ENCODE data around the gene TFAP2E.
A peak's percentile ranks its signal among the peaks of the same experiment; 100 is the strongest.

TFAP2E gene

GRCh38 chr1:35633547-35633946 is 60.4 kb downstream of the TFAP2E start:
- no peak overlapping the region for H3K4me3 ChIP-seq (ENCODE audit: low read depth, low read length)
- TF ChIP-seq, protein P1, sequence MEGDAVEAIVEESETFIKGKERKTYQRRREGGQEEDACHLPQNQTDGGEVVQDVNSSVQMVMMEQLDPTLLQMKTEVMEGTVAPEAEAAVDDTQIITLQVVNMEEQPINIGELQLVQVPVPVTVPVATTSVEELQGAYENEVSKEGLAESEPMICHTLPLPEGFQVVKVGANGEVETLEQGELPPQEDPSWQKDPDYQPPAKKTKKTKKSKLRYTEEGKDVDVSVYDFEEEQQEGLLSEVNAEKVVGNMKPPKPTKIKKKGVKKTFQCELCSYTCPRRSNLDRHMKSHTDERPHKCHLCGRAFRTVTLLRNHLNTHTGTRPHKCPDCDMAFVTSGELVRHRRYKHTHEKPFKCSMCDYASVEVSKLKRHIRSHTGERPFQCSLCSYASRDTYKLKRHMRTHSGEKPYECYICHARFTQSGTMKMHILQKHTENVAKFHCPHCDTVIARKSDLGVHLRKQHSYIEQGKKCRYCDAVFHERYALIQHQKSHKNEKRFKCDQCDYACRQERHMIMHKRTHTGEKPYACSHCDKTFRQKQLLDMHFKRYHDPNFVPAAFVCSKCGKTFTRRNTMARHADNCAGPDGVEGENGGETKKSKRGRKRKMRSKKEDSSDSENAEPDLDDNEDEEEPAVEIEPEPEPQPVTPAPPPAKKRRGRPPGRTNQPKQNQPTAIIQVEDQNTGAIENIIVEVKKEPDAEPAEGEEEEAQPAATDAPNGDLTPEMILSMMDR (IDR thresholded peaks at IDR 0.05; ENCODE audit: borderline replicate concordance, insufficient read depth, low read depth, low read length): no peak

- peak overlapping the region; percentile 8 for H3K4me3 ChIP-seq (ENCODE audit: low read depth, low read length)
- TF ChIP-seq, protein P1 (IDR thresholded peaks at IDR 0.05; ENCODE audit: borderline replicate concordance, insufficient read depth, low read depth, low read length): no peak
Observed at GRCh38 chr1:35637401-35637809, 64.3 kb downstream of the TFAP2E start.

- TF ChIP-seq, protein P1 (IDR thresholded peaks at IDR 0.05; ENCODE audit: borderline replicate concordance, insufficient read depth, low read depth, low read length): no peak
- peak overlapping the region; percentile 59 for H3K4me3 ChIP-seq (ENCODE audit: low read depth, low read length)
Observed at GRCh38 chr1:35640380-35641232, 67.5 kb downstream of the TFAP2E start.

- peak within 1 kb of the TSS; percentile 59 for H3K4me3 ChIP-seq (ENCODE audit: low read depth, low read length)
- TF ChIP-seq, protein P1 (IDR thresholded peaks at IDR 0.05; ENCODE audit: borderline replicate concordance, insufficient read depth, low read depth, low read length): no peak
Observed at GRCh38 chr1:35641233-35641866, 68.2 kb downstream of the TFAP2E start, which contains the start of gene PSMB2. Gene PSMB2 (minus strand): TSS chr1:35641526. CDS start chr1:35641432, 94 bp downstream.

DNA sequence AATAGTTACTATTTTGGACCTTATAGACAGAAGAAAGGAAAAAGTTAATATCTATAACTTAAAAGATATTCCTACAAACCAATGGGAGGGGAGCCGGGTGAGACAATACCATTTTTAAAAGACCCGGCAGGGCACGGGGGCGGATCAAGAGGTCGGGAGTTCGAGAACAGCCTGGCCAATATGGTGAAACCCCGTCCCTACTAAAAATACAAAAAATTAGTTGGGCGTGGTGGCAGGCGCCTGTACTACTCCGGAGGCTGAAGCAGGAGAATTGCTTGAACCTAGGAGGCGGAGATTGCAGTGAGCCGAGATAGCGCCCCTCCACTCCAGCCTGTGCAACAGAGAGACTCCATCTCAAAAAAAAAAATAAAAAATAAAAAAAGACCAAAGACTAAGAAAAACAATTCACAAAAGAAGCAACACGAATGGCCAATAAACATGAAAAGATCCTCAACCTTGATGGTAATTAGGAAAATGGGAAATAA is 69.4 kb downstream of the TFAP2E start:
- H3K4me3 ChIP-seq (ENCODE audit: low read depth, low read length): no peak overlapping the region

GRCh38 chr1:35644204-35644603 is 71.1 kb downstream of the TFAP2E start:
- H3K4me3 ChIP-seq (ENCODE audit: low read depth, low read length): no peak overlapping the region
- TF ChIP-seq, protein P1 (IDR thresholded peaks at IDR 0.05; ENCODE audit: borderline replicate concordance, insufficient read depth, low read depth, low read length): no peak

More for the DNA sequence above, 69.4 kb downstream of the TFAP2E start:
- TF ChIP-seq, protein P1 (IDR thresholded peaks at IDR 0.05; ENCODE audit: borderline replicate concordance, insufficient read depth, low read depth, low read length): no peak

All from GM12875 (cell line).